Calu3 (cell line): Measurements from ENCODE around the gene EPS8L2. TPM values are rescaled to one million over a fixed set of nuclear protein-coding genes. Genes with fewer than 3 reads are reported as not detected.

Experiments used
- BruUV-seq: library from RNA; stranded (reverse); fragments of 400-500 nt; replicated peaks from 2 replicates; lab custom pipeline; 2021; lab: Mats Ljungman, UMichigan
- CTCF ChIA-PET: fragments of 300-600 bp; sonication (Branson Sonifier 250); formaldehyde crosslinking; loops from one replicate; lab custom pipeline; 2022; ENCODE audit warnings: antibody characterized with exemption; lab: Charles Lee
- DNase-seq: peaks from one replicate; pipeline ENCODE4 v3.0.0; 2022
- H3K27ac Mint-ChIP-seq: one replicate; pipeline ENCODE4 v1.8.0; 2022; ENCODE audit warnings: mixed read lengths; ENCODE audit not compliant: unreplicated experiment
- H3K27me3 Mint-ChIP-seq: one replicate; pipeline ENCODE4 v1.8.0; 2022; ENCODE audit warnings: mixed read lengths; ENCODE audit not compliant: unreplicated experiment
- H3K36me3 Mint-ChIP-seq: one replicate; pipeline ENCODE4 v1.8.0; 2022; ENCODE audit warnings: mild to moderate bottlenecking, moderate library complexity, mixed read lengths; ENCODE audit not compliant: insufficient read depth, unreplicated experiment
- H3K4me1 Mint-ChIP-seq: one replicate; pipeline ENCODE4 v1.8.0; 2022; ENCODE audit warnings: mild to moderate bottlenecking, low read depth, mixed read lengths; ENCODE audit not compliant: unreplicated experiment
- H3K4me3 Mint-ChIP-seq: one replicate; pipeline ENCODE4 v1.8.0; 2022; ENCODE audit warnings: mild to moderate bottlenecking, low read depth, moderate library complexity, mixed read lengths; ENCODE audit not compliant: unreplicated experiment
- H3K9me3 Mint-ChIP-seq: one replicate; pipeline ENCODE4 v1.8.0; 2022; ENCODE audit warnings: low read depth, mixed read lengths; ENCODE audit not compliant: unreplicated experiment
- intact Hi-C: fragments of 100-400 bp; cut with micrococcal nuclease; formaldehyde crosslinking; loops from one replicate; pipeline ENCODE4 v1.10.0; 2022; ENCODE audit not compliant: unreplicated experiment
- total RNA-seq: library from RNA; stranded (reverse); gene quantifications from 2 replicates; pipeline ENCODE4 v1.2.3, GENCODE V29; 2022
- TF ChIP-seq, protein P1 (sequence below): fragments of 200-600 bp; IDR thresholded peaks from one replicate; pipeline ENCODE4 v1.8.0; 2022; ENCODE audit warnings: antibody characterized with exemption; ENCODE audit not compliant: unreplicated experiment

Gene EPS8L2
- total RNA-seq, 1 experiment from 2014 or later = 212 TPM

GRCh38 chr11:678297-678696 is 27.7 kb upstream of the EPS8L2 start:
- Mint-ChIP-seq H3K36me3 (peaks cover 70% of the 10 kb centered on the region), H3K9me3 (no peaks in the 10 kb centered on the region), H3K27me3 (no peaks in the 10 kb centered on the region), H3K4me1 (no peaks in the 10 kb centered on the region), H3K27ac (no peak overlapping the region), H3K4me3 (no peak overlapping the region)
- intact Hi-C loops = no loop called here
- DNase-seq = no peak
- CTCF ChIA-PET = no interaction called here
- TF ChIP-seq, protein P1, sequence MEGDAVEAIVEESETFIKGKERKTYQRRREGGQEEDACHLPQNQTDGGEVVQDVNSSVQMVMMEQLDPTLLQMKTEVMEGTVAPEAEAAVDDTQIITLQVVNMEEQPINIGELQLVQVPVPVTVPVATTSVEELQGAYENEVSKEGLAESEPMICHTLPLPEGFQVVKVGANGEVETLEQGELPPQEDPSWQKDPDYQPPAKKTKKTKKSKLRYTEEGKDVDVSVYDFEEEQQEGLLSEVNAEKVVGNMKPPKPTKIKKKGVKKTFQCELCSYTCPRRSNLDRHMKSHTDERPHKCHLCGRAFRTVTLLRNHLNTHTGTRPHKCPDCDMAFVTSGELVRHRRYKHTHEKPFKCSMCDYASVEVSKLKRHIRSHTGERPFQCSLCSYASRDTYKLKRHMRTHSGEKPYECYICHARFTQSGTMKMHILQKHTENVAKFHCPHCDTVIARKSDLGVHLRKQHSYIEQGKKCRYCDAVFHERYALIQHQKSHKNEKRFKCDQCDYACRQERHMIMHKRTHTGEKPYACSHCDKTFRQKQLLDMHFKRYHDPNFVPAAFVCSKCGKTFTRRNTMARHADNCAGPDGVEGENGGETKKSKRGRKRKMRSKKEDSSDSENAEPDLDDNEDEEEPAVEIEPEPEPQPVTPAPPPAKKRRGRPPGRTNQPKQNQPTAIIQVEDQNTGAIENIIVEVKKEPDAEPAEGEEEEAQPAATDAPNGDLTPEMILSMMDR = no peak
- BruUV-seq = no TSS peak

- H3K36me3 Mint-ChIP-seq = peaks cover 71% of the 10 kb centered on the region
- BruUV-seq = no TSS peak
- intact Hi-C loops = no loop called here
- TF ChIP-seq, protein P1 = no peak
- no peak for DNase-seq
- CTCF ChIA-PET = interaction anchor here (0.7 kb wide), 1 partner anchor 75 kb away, joined by 4 read pairs; no protein-coding TSS in a partner anchor
- no peak overlapping the region for H3K4me3 Mint-ChIP-seq
- no peaks in the 10 kb centered on the region for H3K27me3 Mint-ChIP-seq
- H3K4me1 Mint-ChIP-seq = no peaks in the 10 kb centered on the region
- H3K27ac Mint-ChIP-seq = no peak overlapping the region
- no peaks in the 10 kb centered on the region for H3K9me3 Mint-ChIP-seq
Observed at GRCh38 chr11:679271-680207, 26.5 kb upstream of the EPS8L2 start.

DNA sequence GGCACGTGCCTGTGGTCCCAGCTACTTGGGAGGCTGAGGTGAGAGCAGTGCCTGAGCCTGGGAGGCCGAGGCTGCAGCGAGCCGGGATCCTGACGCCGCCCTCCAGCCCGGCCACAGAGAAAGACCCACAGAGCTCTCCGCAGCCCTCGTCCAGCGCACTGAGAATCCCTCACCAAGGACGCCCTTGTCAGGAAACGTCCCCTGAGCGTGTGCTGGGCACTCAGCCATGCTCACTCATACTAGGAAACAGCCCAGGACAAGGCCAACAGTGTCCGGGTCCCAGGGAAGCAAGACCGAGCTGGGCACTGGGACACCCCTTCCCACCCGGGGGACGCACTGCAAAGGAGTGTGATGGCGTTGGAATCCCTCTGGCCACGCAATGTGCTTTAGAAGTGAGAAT is 25.6 kb upstream of the EPS8L2 start:
- no peak overlapping the region for H3K4me3 Mint-ChIP-seq
- CTCF ChIA-PET = no interaction called here
- H3K9me3 Mint-ChIP-seq = no peaks in the 10 kb centered on the region
- H3K36me3 Mint-ChIP-seq = peaks cover 68% of the 10 kb centered on the region
- H3K4me1 Mint-ChIP-seq = no peaks in the 10 kb centered on the region
- intact Hi-C loops = no loop called here
- H3K27ac Mint-ChIP-seq = no peak overlapping the region
- no peak for DNase-seq
- TF ChIP-seq, protein P1 = no peak
- BruUV-seq = no TSS peak
- H3K27me3 Mint-ChIP-seq = no peaks in the 10 kb centered on the region

- CTCF ChIA-PET = interaction anchor here (0.7 kb wide), 1 partner anchor 347 kb away, joined by 3 read pairs; no protein-coding TSS in a partner anchor
- intact Hi-C loops = no loop called here
- H3K9me3 Mint-ChIP-seq = no peaks in the 10 kb centered on the region
- no peak for DNase-seq
- no TSS peak for BruUV-seq
- H3K27ac Mint-ChIP-seq = no peak overlapping the region
- no peak overlapping the region for H3K4me3 Mint-ChIP-seq
- H3K36me3 Mint-ChIP-seq = peaks cover 71% of the 10 kb centered on the region
- no peaks in the 10 kb centered on the region for H3K4me1 Mint-ChIP-seq
- H3K27me3 Mint-ChIP-seq = no peaks in the 10 kb centered on the region
- TF ChIP-seq, protein P1 = no peak
Observed at GRCh38 chr11:680970-681369, 25.1 kb upstream of the EPS8L2 start.
